GM12891 (cell line): ENCODE measurements around the gene FAF1.

Experiments
- POLR2A ChIP-seq: IDR thresholded peaks from 2 replicates; pipeline ENCODE4 v1.6.1; 2011; ENCODE audit warnings: low read depth, low read length, control low read depth
- POLR2AphosphoS5 ChIP-seq: IDR thresholded peaks from 2 replicates; pipeline ENCODE4 v1.6.1; 2011; ENCODE audit warnings: low read depth, low read length, control low read depth

GRCh38 chr1:50542362-50542761, 417.7 kb downstream of the FAF1 start:
- no peak for TF ChIP-seq POLR2AphosphoS5
- no peak for TF ChIP-seq POLR2A
